Cardiac muscle cell (in vitro differentiated cells and primary cell): Measurements from ENCODE around the gene C8A. TPM values are rescaled to one million over a fixed set of nuclear protein-coding genes. Genes with fewer than 3 reads are reported as not detected.
A peak's percentile ranks its signal among the peaks of the same experiment; 100 is the strongest.

Source experiments
- DNase-seq, 2 donors: peaks; one replicate each; pipeline versions ENCODE4 v3.0.0 to v3.0.0-alpha.2; 2010 to 2017; ENCODE audit warnings: low read depth in 1 of 2, low spot score in 1 of 2
- H3K27ac ChIP-seq: fragments of 200-600 bp; sonication (generic); 2 replicates; pipeline ENCODE4 v1.5.1; 2016
- H3K27me3 ChIP-seq: fragments of 200-600 bp; sonication (generic); 2 replicates; pipeline ENCODE4 v1.6.0; 2016; ENCODE audit warnings: control low read depth
- H3K36me3 ChIP-seq: fragments of 200-600 bp; sonication (generic); 2 replicates; pipeline ENCODE4 v1.5.1; 2016; ENCODE audit warnings: control low read depth
- H3K4me1 ChIP-seq: fragments of 200-600 bp; sonication (generic); 2 replicates; pipeline ENCODE4 v1.8.1; 2017; ENCODE audit warnings: low read depth, mild to moderate bottlenecking, mixed run types
- H3K4me3 ChIP-seq: fragments of 200-600 bp; sonication (generic); 2 replicates; pipeline ENCODE4 v1.5.1; 2016; ENCODE audit warnings: mild to moderate bottlenecking
- H3K9me3 ChIP-seq: fragments of 200-600 bp; sonication (generic); 2 replicates; pipeline ENCODE4 v1.5.1; 2017; ENCODE audit warnings: low read depth, mild to moderate bottlenecking, control low read depth
- CTCF ChIP-seq: IDR thresholded peaks from 2 replicates; pipeline ENCODE4 v1.5.1; 2012; ENCODE audit warnings: low read depth, mild to moderate bottlenecking, low read length
- polyA plus RNA-seq: library from polyadenylated mRNA; unstranded; fragments of >200 nt; fragmentation: Nextera tagmentation; extraction: Ambion mirVana; gene quantifications from 2 replicates; pipeline ENCODE4 v1.2.1, GENCODE V29; 2016
- total RNA-seq: library from RNA; depleted of rRNA; stranded (reverse); fragments of >200 nt; gene quantifications from 2 replicates; pipeline ENCODE4 v1.2.3, GENCODE V29; 2016

The C8A gene
- total and polyA plus RNA-seq, 2 experiments from 2014 or later: not detected

- Histone ChIP-seq H3K4me3 (no peak overlapping the region), H3K9me3 (no peaks in the 10 kb centered on the region), H3K36me3 (no peaks in the 10 kb centered on the region), H3K27me3 (no peaks in the 10 kb centered on the region), H3K27ac (no peak overlapping the region), H3K4me1 (peaks cover 4% of the 10 kb centered on the region)
- DNase-seq: no peak
- no peak for TF ChIP-seq CTCF
Observed at GRCh38 chr1:56849750-56850149, 4.8 kb upstream of the C8A start.

GRCh38 chr1:56850411-56850810 lies 4.2 kb upstream of the C8A start:
- Histone ChIP-seq H3K4me3 (no peak overlapping the region), H3K36me3 (no peaks in the 10 kb centered on the region)
- TF ChIP-seq CTCF: no peak

GRCh38 chr1:56850922-56851321 lies 3.7 kb upstream of the C8A start:
- Histone ChIP-seq H3K27me3 (no peaks in the 10 kb centered on the region), H3K4me3 (no peak overlapping the region), H3K36me3 (no peaks in the 10 kb centered on the region), H3K9me3 (no peaks in the 10 kb centered on the region), H3K4me1 (no peaks in the 10 kb centered on the region), H3K27ac (no peak overlapping the region)
- no peak for DNase-seq
- TF ChIP-seq CTCF: no peak

More at GRCh38 chr1:56850411-56850810, 4.2 kb upstream of the C8A start:
- no peak for DNase-seq
- H3K27me3 ChIP-seq: no peaks in the 10 kb centered on the region
- no peaks in the 10 kb centered on the region for H3K9me3 ChIP-seq
- H3K4me1 ChIP-seq: no peaks in the 10 kb centered on the region
- H3K27ac ChIP-seq: no peak overlapping the region

GRCh38 chr1:56852476-56852875 lies 2.1 kb upstream of the C8A start:
- peak in 1 of 2 donors; percentile 3 for DNase-seq
- Histone ChIP-seq H3K36me3 (no peaks in the 10 kb centered on the region), H3K9me3 (no peaks in the 10 kb centered on the region), H3K27ac (no peak overlapping the region), H3K4me1 (no peaks in the 10 kb centered on the region), H3K27me3 (no peaks in the 10 kb centered on the region), H3K4me3 (no peak overlapping the region)
- no peak for TF ChIP-seq CTCF

GRCh38 chr1:56855190-56855589 lies 593 bp downstream of the C8A start:
- H3K27me3 ChIP-seq: no peaks in the 10 kb centered on the region
- no peak for DNase-seq
- H3K9me3 ChIP-seq: no peaks in the 10 kb centered on the region
- H3K4me1 ChIP-seq: no peaks in the 10 kb centered on the region
- H3K27ac ChIP-seq: no peak overlapping the region
- no peak overlapping the region for H3K4me3 ChIP-seq
- TF ChIP-seq CTCF: no peak
- H3K36me3 ChIP-seq: no peaks in the 10 kb centered on the region

GRCh38 chr1:56856186-56856585 lies 1.6 kb downstream of the C8A start:
- Histone ChIP-seq H3K9me3 (no peaks in the 10 kb centered on the region), H3K36me3 (no peaks in the 10 kb centered on the region), H3K4me3 (no peak overlapping the region), H3K27ac (no peak overlapping the region), H3K27me3 (no peaks in the 10 kb centered on the region), H3K4me1 (no peaks in the 10 kb centered on the region)
- TF ChIP-seq CTCF: no peak
- no peak for DNase-seq
